GM12872 (cell line): ENCODE measurements around the gene TMEM236.
A peak's percentile ranks its signal among the peaks of the same experiment; 100 is the strongest.

Experiments
- TF ChIP-seq, protein P1 (sequence below): IDR thresholded peaks from 3 replicates; pipeline ENCODE4 v1.5.1; 2011; ENCODE audit warnings: low read depth, mild to moderate bottlenecking, low read length, moderate library complexity; ENCODE audit not compliant: insufficient read depth

TMEM236 gene

DNA sequence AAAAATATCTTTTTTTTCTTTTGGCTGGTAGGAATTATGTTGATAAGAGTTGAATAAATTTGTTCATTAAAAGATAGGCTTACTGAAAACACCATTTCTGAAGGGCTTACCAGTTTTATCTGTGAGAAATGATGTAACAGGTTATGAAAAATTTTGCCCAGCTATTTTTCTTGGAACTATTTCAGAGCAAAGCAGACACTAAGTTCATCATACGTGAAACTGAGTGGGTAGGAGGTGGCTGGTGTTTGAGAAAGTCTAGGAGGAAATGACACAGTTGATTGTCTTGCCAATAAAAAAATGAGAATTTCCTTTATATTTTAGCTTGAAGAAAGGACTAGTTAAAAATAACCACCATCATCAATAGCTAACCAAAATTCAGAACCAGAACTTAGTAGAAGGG lies 51.0 kb downstream of the TMEM236 start:
- TF ChIP-seq, protein P1, sequence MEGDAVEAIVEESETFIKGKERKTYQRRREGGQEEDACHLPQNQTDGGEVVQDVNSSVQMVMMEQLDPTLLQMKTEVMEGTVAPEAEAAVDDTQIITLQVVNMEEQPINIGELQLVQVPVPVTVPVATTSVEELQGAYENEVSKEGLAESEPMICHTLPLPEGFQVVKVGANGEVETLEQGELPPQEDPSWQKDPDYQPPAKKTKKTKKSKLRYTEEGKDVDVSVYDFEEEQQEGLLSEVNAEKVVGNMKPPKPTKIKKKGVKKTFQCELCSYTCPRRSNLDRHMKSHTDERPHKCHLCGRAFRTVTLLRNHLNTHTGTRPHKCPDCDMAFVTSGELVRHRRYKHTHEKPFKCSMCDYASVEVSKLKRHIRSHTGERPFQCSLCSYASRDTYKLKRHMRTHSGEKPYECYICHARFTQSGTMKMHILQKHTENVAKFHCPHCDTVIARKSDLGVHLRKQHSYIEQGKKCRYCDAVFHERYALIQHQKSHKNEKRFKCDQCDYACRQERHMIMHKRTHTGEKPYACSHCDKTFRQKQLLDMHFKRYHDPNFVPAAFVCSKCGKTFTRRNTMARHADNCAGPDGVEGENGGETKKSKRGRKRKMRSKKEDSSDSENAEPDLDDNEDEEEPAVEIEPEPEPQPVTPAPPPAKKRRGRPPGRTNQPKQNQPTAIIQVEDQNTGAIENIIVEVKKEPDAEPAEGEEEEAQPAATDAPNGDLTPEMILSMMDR, result no peak

- TF ChIP-seq, protein P1, result no peak
These were observed 53.3 kb downstream of the TMEM236 start for GRCh38 chr10:17805330-17805729.

DNA sequence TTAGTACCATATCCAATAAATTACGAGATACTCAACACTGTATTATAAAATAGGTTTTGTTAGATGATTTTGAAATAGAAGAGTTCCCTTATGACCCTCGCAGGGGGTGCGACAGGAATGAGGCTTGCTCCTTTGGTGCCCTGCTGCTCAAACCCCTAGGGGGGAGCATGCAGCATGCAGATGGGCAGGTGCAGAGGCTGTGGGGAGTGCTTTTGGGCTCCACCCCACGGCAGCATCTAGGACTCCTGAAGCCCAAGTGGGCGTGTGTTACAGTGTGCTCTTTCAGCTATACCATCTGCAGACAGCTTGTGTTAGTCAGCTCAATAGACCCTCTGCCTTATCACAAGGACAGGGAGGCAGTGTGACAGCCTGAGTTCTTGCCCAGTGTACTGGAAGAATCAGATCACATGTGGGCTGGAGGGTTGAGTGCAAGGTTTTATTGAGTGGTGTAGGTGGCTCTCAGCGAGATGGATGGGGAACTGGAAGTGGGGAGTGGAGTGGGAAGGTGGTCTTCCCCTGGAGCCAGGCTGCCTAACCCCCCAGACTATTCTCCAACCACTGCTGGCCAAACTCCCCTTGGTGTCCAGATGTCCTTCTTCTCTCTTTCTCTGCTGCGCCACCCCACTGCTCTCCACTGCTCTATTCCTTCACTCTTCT lies 54.0 kb downstream of the TMEM236 start:
- TF ChIP-seq, protein P1, result peak; percentile 52

DNA sequence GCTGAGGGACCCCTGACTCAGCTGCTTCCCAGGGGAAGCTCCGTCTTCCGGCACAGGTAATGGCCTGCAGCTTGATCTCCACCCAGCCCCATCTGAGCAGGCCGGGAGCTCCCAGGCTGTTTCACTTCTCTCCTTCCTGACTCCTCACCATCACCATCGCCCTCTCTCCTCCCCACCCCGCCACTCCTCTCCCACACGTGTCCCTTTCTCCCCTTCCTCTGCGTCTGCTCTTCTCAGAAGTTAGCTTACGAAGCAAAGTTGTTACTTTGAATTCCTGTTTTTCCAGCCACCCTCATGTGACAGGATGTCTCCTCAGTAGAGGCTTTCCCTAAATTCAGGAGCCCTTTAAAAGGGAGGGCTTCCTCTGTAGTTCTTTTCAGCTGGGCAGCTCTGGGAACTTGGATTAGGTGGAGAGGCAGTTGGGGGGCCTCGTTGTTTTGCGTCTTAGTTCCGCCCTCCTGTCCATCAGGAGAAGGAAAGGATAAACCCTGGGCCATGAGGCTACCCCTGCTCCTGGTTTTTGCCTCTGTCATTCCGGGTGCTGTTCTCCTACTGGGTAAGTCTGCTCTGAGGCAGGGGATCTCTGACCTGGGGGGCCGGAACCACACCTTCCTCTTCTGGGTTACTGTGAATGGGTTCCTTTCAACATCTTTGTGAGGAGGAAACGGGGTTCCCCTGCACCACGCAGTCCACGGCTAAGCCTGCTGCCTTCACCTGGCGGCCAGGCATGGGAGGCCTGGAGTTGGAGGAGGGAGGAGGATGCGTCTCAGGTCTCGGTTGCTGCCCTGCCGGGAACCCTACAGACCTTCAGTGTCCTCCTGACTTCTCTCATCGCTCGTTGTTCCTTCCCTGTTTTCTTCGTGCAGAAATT lies 57.2 kb downstream of the TMEM236 start, which contains the start of gene MRC1:
MRC1 (plus strand) TSS at position 378 of the 871 bp plus-strand sequence; CDS start at position 496, 118 bp downstream.
- TF ChIP-seq, protein P1, result no peak

DNA sequence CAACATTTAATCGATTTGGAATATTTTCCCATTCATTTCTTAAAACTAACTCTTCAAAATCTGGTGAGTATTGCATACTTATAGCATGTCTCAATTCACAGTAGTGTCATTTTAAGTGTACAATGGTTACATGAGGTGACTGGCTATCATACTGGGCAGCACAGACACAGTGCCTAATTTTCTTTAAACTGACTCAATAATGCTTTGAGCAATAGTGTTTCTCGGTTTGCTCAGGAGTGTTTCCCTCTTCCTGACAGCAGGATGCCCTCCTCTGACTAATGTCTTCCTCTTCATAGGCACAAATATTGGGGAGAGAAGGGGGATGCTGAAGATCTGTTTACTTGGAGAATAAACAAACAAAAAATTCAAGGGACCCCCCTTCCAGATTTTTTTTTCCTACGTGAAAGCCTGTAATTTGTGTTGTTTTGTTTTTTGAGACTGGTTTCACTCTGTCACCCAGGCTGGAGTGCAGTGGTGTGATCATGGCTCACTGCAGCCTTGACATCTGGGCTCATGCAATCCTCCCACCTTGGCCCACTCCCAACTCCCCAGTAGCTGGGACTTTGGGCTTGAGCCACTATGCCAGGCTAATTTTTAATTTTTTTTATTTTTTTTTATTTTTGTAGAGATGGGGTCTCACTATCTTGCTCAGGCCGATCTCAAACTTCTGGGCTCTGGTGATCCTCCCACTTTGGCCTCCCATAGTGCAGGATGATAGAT lies 59.3 kb downstream of the TMEM236 start:
- TF ChIP-seq, protein P1, result no peak

GRCh38 chr10:17814973-17815372 lies 63.0 kb downstream of the TMEM236 start:
- TF ChIP-seq, protein P1, result no peak

GRCh38 chr10:17816199-17816598 lies 64.2 kb downstream of the TMEM236 start:
- TF ChIP-seq, protein P1, result no peak
